Measurements from ENCODE around the gene LRRFIP1. TPM values are rescaled to one million over a fixed set of nuclear protein-coding genes. Genes with fewer than 3 reads are reported as not detected.

The LRRFIP1 gene
- total RNA-seq, 4 donors from 2014 or later, result 51.5 to 95.4 (median 65.6) TPM

DNA sequence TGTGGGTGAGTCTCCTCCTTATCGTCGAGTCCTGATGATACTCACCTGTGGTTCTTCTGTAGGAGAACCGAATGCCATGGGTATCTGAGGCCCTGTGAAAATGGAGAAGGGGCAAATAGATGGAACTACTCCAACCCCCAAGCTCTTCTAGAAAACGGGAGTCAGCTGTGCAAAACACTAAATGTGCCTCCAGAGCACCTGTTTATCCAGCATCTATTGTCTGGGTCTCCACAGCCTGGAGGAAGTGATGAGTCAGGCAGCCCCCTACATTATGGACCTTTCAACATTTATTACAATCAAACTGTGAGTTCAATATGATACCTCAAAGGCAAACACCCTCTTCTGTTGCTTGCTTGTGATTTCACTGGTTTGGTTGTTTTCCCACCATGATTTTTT lies 9.8 kb upstream of the LRRFIP1 start:
- TF ChIP-seq POLR2A (IDR thresholded peaks at IDR 0.05) (no peak), EP300 (IDR thresholded peaks at IDR 0.05) (no peak)
- TF ChIP-seq, protein P1, sequence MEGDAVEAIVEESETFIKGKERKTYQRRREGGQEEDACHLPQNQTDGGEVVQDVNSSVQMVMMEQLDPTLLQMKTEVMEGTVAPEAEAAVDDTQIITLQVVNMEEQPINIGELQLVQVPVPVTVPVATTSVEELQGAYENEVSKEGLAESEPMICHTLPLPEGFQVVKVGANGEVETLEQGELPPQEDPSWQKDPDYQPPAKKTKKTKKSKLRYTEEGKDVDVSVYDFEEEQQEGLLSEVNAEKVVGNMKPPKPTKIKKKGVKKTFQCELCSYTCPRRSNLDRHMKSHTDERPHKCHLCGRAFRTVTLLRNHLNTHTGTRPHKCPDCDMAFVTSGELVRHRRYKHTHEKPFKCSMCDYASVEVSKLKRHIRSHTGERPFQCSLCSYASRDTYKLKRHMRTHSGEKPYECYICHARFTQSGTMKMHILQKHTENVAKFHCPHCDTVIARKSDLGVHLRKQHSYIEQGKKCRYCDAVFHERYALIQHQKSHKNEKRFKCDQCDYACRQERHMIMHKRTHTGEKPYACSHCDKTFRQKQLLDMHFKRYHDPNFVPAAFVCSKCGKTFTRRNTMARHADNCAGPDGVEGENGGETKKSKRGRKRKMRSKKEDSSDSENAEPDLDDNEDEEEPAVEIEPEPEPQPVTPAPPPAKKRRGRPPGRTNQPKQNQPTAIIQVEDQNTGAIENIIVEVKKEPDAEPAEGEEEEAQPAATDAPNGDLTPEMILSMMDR (IDR thresholded peaks at IDR 0.05), result no peak
- Histone ChIP-seq H3K4me3 (no peak overlapping the region), H3K36me3 (no peaks in the 10 kb centered on the region), H3K27me3 (no peaks in the 10 kb centered on the region), H3K27ac (peak overlapping the region in 1 of 4 donors; percentile 86), H3K4me1 (peaks cover 0 to 29% (median 18%) of the 10 kb centered on the region in 4 donors), H3K9me3 (no peaks in the 10 kb centered on the region)
- WGBS, 2 donors, result 77 to 82% methylated on average over 4 of the region's 4 CpGs
- no peak for DNase-seq (ENCODE audit: low spot score in 2 of 2)

DNA sequence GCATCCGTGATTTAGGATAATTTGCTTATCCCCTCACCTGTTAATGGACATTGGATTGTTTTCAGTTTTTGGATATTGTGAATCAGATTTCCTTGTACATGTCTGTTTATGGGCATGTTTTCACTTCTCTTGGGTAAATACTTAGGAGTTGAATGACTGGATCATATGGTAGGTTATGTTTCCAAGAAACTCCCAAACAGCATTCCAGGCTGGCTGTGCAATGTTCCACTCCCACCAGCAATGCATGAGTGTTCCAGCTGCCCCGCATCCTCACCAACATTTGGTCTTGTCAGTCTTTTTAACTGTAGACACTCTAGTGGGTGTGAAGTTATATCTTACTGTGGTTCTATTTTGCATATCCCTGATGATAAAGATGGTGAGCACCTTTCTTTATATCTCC lies 8.9 kb upstream of the LRRFIP1 start:
- H3K27ac ChIP-seq, result no peak overlapping the region

DNA sequence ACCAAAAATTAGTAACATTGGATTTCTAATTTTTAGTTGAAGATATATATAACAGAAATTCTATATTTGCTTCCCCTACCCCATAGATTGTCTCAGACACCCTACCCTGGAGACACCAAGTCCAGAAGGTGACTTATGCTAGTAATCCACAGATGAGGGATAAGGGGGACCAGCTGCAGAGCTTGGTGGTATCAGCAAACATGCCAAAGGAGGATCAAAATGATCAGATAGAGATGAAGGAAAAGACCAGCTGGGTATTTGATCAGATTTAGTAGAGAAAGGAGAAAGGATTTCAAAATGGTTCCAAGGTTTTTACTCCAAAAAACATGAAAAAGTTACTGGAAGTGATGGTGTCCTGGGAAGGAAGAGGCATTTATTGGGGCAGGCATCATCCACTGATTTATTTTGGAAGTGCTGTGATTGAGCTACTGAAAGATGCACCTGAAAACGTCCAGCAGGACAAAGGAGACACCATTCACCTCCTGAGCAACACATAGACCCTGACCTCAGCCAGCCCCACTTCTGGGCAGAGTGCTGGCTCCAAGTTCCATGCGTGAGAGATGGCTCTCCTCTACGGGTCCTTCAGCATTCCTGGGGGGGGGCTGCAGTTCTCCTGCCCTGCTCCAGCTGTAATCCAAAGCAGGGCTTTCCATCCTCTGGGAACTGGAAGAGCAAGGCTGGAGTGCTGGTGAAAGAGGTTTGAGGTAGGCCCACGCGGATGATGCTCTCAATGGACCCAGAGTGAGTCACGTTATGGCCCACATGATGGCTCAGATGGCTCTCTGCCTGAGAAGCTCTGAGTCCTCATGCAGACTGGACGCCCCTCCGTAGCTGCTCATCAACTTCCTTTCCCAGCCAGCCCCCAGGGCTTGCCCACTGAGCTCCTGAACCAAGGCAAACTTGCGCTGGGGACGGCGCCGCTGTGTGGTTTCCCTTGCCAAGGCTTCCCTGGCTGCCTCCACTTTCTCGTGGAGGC lies 3.7 kb upstream of the LRRFIP1 start:
- Histone ChIP-seq H3K4me1 (peaks cover 0 to 29% (median 2%) of the 10 kb centered on the region in 4 donors), H3K4me3 (no peak overlapping the region), H3K27me3 (no peaks in the 10 kb centered on the region), H3K36me3 (no peaks in the 10 kb centered on the region), H3K27ac (no peak overlapping the region), H3K9me3 (no peaks in the 10 kb centered on the region)
- TF ChIP-seq EP300 (IDR thresholded peaks at IDR 0.05) (no peak), POLR2A (IDR thresholded peaks at IDR 0.05) (no peak)
- TF ChIP-seq, protein P1 (IDR thresholded peaks at IDR 0.05), result no peak
- WGBS, 2 donors, result 70 to 83% methylated on average over 12 of the region's 13 CpGs
- no peak for DNase-seq (ENCODE audit: low spot score in 2 of 2)

More for the DNA sequence above, 8.9 kb upstream of the LRRFIP1 start:
- Histone ChIP-seq H3K4me3 (no peak overlapping the region), H3K4me1 (peaks cover 0 to 29% (median 18%) of the 10 kb centered on the region in 4 donors), H3K36me3 (no peaks in the 10 kb centered on the region), H3K27me3 (no peaks in the 10 kb centered on the region), H3K9me3 (no peaks in the 10 kb centered on the region)
- WGBS, 2 donors, result 90 to 95% methylated on average over 2 of the region's 2 CpGs
- no peak for DNase-seq (ENCODE audit: low spot score in 2 of 2)
- TF ChIP-seq POLR2A (IDR thresholded peaks at IDR 0.05) (no peak), EP300 (IDR thresholded peaks at IDR 0.05) (no peak)
- TF ChIP-seq, protein P1 (IDR thresholded peaks at IDR 0.05), result no peak

DNA sequence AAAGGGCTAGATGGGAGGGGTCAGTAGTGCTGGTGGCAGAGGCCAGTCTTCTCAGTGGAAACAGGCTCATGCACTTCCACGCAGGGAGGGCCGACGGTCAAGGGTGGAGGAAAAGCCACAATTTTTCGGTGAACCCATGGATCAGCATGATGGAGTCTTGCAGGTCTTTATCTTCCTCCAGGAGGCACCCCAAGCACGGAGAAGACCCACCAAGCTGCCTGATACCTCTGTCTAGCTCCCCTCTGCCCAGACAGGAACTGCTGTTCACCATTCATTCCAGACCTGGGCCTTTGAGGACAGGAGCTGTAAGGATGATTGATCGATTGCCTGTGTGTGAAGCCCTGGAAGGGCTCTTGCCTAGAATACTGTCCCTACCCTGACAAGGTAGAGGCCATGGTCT lies 2.8 kb upstream of the LRRFIP1 start:
- Histone ChIP-seq H3K27ac (no peak overlapping the region), H3K4me3 (no peak overlapping the region), H3K27me3 (peaks cover 0 to 1% of the 10 kb centered on the region in 2 donors), H3K9me3 (no peaks in the 10 kb centered on the region), H3K4me1 (peaks cover 0 to 30% (median 4%) of the 10 kb centered on the region in 4 donors), H3K36me3 (no peaks in the 10 kb centered on the region)
- TF ChIP-seq, protein P1 (IDR thresholded peaks at IDR 0.05), result no peak
- no peak for TF ChIP-seq POLR2A (IDR thresholded peaks at IDR 0.05)
- TF ChIP-seq EP300 (IDR thresholded peaks at IDR 0.05), result no peak
- 75 to 79% methylated on average over 6 of the region's 6 CpGs for WGBS, 2 donors
- DNase-seq (ENCODE audit: low spot score in 2 of 2), result no peak

DNA sequence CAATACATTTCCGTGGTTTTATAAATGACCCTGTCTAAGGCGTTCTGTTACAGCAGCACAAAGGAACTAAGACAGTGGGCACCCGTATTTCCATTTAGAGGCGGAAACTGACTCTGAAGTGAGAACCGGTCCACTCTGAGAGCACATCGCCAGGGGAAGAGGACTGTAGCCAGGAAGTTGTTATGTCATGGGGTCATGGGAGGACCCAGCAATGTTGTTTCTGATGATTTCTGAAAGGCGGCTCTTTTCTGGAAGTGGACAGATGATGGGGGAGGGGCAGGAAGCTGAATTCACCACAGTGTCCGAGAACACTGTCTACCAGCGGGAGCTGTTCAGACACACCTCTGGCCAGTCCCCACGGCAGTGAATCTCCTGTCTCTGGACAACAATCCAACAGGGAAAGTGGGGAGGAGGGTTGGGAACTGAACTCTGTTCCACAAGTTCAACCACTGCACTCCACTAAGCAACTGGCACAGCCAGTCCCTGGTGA lies 2.1 kb upstream of the LRRFIP1 start:
- TF ChIP-seq POLR2A (IDR thresholded peaks at IDR 0.05) (no peak), EP300 (IDR thresholded peaks at IDR 0.05) (peak in 1 of 2 donors; percentile 53)
- TF ChIP-seq, protein P1 (IDR thresholded peaks at IDR 0.05), result no peak
- Histone ChIP-seq H3K27ac (peak overlapping the region in 1 of 4 donors; percentile 54), H3K9me3 (no peaks in the 10 kb centered on the region), H3K4me3 (no peak overlapping the region), H3K36me3 (no peaks in the 10 kb centered on the region), H3K4me1 (peaks cover 0 to 30% (median 4%) of the 10 kb centered on the region in 4 donors), H3K27me3 (peaks cover 0 to 6% of the 10 kb centered on the region in 2 donors)
- peak in 1 of 2 donors; percentile 54 for DNase-seq (ENCODE audit: low spot score in 2 of 2)
- WGBS, 2 donors, result 28 to 55% methylated on average over 10 of the region's 10 CpGs
